Stimulated activated CD4-positive, alpha-beta T cell treated with anti-CD3 and anti-CD28 coated beads, Interleukin-4, amount 100 ng/mL, for 24 hours (primary cell): ENCODE measurements around the gene ACTRT2.
A peak's percentile ranks its signal among the peaks of the same experiment; 100 is the strongest.

Experiments
- DNase-seq: peaks from one replicate; pipeline ENCODE4 v3.0.0-alpha.2; 2020

ACTRT2 gene

DNA sequence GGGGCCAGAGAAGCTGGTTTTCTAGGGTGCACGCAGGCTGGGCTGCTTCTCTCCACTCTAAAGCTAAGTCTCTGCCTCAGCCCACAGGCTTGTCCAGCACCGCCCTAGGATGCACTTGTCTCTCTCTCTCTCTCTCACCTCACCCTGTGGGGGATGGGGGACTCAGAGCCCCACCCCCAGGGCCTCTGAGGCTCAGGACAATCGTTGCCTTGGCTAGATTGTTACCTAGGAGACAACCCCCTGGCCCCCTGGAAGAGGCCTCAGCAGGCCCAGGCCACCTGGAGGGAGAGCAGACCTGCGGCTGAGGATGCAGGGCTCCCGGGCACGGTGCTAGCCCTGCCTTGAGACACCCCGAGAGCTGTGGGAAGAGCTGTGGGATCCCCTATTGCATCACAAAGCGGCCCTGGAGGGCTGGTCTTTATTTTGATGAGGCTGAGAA lies at the start of gene ACTRT2:
Gene ACTRT2 (plus strand): TSS at position 235 of the 439 bp plus-strand sequence. CDS start 220 bp downstream, outside the sequence.
- no peak for DNase-seq

DNA sequence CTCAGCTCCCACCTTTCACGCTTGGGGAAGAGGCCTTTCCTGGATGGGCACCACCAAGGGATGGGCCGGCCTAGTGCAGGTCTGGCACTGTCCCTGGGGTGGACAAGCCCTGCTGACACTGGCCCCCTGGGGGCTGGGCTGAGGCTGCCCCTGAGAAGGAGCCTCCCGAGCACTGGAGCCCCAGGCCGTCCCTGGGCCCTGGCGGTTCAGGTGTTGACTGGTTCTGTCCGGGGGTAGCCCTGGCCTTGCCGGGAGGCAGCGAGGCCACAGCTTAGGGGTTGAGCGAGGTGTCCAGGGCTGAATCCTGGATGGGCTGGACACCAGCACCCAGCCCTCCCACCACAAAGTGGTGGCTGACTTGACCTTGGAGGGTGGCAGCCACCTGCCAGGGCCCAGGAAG lies 49.7 kb upstream of the ACTRT2 start:
- DNase-seq = no peak

DNA sequence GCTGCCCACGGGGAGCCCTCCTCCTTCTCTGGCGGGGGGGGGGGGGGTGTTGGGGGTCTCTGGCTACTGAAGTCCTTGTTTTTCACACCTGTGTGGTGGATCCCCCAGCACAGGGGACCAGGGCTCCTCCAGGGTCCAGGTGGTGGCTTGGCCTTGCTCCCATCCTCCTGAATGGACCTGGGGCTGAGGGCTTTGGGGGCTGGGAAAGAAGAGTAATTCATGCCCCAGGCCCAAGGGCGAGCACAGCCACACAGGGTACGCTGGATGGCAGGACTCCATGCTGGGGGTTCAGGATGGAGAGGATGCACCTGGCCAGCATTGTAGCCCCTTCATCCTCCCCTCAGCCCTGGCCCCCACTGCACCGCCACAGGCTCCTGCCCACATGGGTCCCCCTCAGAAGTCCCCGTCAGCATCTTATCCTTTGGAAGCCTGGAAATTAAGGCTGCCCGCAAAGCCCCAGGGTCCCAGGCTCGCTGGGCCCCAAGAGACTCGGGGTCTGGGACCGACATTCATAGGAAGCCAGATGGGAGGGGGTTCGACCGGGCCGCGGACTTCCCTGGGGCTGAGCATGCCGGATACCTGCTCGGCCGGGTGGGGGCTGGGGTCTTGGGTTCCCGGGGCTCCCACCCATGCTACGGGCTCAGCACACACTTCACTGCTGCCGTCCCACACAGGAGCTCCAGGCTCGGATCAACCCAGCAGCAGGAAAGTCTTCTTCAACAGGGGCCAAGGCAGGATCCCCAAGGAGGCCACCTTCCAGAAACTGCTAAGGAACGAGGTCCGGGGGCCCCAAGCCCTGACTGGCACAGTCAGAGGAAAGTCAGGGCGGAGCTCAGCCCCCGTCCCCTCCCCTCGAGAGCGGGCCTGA lies 49.0 kb upstream of the ACTRT2 start:
- DNase-seq = no peak

DNA sequence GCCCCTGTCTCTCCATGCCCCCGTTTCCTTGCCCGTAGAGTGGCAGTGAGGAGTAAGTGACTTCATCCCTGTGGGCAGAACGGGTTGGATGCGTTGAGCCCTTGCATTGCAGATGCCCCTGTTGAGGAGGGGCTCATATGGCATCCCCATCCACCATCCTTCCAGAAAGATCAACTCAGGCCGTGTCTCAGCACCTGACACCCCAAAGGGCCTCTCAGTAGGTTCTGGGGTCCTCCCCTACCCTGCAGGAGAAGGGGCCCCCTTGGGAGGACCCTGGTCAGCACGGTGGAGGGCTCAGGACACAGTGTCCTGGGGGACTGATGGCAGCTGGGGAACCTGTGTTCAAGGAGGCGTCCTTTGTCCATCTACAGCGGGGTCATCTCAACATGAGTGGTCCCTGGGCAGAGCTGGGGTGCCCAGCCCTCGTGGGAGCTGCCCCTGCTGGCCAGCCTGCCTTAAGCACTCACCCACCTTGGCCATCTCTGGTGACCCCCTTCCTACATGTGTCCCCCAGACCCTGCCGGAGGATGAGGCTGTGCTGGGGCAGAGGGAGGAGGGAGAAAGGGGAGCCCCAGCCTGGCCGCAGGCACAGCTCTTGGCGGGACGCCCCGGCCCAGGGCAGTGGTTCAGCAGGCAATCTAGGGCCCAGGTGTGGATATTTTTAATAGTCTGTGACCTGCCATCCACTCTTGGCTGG lies 48.2 kb upstream of the ACTRT2 start:
- DNase-seq = no peak

GRCh38 chr1:2973601-2974593 lies 47.4 kb upstream of the ACTRT2 start:
- DNase-seq = no peak

GRCh38 chr1:2974701-2975301 lies 46.5 kb upstream of the ACTRT2 start:
- peak; percentile 2 for DNase-seq

GRCh38 chr1:2975466-2976179 lies 45.6 kb upstream of the ACTRT2 start:
- peak; percentile 2 for DNase-seq

DNA sequence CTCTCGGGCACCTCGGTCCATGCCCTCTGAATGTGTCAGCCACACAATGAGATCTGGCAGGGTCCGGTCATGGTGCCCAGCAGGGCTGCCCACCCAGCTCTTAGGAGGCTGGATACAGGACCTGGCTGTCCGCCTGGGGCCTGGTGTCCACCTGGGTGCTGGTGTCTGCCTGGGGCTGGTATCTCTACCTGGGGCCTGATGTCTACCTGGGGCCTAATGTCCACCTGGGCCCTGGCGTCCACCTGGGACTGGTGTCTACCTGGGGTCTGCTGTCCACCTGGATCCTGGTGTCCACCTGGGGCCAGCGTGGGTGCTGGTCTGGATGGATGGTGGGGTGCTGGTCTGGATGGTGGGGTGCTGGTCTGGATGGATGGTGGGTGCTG lies 45.1 kb upstream of the ACTRT2 start:
- DNase-seq = peak; percentile 0

DNA sequence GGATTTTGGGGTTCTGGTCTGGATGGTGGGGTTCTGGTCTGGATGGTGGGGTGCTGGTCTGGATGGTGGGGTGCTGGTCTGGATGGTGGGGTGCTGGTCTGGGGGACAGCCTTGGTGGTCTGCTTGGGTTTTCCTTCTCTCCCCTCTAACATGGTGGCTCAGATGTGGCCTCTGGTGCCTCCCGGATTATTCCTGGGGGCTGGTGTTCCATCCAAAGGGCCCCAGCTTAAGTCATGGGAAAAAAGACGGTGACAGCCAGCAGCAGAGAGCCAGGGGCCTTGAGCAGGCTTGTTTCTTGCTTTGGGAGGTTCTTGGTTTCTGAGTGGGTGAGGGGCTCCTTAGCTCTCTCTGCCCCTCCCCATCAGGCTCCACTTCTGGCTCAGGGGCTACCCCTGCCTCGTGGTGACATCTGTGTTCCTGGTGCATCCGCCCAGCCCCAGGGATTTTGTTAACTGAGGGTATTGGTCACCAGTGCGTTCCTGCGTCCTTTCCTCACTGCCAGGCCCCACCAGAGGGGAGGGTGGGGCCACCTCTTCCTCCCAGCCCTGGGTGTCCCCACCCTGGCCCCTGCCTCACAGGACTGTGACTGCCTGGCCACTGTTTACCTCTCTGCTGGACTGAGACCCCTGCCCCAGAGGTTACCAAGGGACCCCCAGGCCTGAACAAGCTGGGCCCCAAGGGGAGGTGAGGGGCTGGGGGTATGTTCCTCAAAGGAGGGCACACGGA lies 43.2 kb upstream of the ACTRT2 start:
- no peak for DNase-seq

DNA sequence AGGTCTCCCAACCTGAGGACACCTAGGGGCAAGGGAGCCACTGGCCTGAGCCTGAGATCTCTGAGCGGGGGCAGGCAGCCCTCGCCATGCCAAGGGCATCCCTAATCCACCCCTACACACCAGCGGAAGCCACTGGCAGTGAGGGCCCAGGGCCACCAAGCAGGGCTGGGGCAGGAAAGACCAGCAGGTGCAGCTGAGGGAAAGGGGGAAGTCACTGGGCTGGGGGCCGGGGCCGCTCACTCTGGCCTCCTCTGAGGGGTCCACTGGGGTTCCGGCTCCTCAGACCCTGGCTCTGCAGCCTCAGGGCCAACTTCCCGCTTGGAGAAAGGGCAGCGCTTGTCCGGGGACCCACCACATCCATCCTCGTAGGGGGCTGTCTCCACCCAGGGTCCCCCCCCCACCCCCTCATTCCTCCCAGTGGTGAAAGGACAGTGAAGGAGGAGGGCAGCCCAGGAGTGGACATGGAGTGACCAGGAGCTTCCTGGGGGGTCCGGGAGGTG lies 42.5 kb upstream of the ACTRT2 start:
- DNase-seq = no peak

GRCh38 chr1:2979191-2980072 lies 41.8 kb upstream of the ACTRT2 start:
- no peak for DNase-seq

- DNase-seq = no peak
Measured at GRCh38 chr1:2980073-2980791, 41.0 kb upstream of the ACTRT2 start.

GRCh38 chr1:2980849-2981248 lies 40.4 kb upstream of the ACTRT2 start:
- DNase-seq = no peak

DNA sequence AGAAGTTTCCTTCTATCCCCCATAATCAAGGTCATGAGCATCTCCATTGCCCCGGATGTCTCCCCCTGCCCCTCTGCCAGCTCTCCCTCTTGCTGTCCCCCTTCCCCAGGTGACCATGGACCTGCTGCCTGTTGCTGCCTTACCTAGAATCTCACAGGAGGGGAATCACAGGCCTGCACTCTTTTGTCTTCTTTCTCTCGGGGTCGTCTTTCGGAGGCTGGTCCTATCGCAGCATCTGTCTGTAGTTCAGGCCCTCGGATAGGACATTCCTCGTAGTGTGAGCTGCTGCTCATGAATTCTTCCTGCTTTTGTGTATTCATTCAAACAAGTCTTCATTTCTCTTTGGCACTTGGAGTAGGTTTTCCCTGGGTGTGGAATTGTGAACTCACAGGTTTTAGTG lies 39.9 kb upstream of the ACTRT2 start:
- DNase-seq = no peak

DNA sequence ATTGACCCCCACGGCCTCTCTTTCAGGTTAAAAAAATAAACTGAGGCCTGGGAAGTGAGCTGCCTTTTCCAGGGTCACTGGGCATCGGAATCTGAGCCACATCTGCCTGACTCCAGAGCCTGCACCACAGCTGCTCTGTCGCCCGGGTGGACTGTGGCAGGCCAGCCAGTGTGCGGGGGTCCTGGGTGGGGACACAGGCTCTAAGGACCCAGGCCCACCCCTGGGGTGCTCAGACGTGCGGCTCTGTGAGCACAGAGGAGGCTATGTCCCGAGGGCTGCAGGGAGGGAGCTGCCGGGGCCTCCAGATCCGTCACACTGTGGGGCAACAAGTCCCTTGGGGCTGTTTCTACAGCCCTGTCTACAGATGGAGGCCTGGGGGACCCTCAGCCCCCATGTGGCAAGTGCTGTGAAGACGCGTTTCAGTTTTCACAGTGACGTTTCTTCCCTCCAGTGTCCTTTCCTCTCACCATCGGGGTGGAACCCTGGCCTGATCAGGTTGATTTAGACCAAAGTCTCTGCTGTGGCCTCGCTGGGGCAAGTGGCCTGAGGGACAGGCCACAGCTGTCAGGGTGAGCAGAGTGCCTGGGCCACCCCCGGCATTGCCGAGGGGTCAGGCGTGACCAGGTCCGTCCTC lies 39.2 kb upstream of the ACTRT2 start:
- DNase-seq = no peak

DNA sequence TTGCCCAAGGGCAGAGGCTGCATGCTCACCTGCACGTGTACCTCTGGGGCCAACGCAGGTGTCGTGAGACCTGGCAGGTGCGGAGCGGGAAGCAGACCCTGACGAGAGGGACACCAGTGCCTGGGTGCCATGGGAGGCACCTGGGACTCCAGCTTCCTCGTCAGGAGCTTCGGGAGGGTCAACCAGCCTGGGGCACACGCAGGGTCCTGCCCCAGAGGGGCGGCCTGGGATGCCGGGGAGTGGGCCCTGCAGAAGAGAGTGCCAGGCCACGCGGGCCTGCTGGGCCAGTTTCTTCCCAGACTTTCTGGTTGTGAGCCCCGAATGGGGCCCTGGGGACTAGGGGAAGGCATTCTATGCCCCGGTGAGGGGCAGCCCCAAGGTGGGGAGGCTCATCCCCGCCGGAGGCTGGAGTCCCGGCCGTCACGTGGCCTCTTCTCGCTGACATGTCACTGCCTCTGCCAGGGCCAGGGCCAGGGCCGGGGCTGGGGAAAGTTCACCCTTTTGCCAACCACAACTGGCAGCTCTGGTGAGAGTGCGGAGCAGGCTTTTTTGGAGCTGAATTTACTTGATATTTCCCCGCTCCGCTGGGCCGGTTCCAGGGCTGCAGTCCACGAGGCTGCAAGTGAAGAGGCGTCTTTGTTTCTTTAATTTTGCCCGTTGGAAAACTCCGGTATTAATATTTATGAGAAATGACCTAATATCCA lies 38.5 kb upstream of the ACTRT2 start:
- DNase-seq = no peak

DNA sequence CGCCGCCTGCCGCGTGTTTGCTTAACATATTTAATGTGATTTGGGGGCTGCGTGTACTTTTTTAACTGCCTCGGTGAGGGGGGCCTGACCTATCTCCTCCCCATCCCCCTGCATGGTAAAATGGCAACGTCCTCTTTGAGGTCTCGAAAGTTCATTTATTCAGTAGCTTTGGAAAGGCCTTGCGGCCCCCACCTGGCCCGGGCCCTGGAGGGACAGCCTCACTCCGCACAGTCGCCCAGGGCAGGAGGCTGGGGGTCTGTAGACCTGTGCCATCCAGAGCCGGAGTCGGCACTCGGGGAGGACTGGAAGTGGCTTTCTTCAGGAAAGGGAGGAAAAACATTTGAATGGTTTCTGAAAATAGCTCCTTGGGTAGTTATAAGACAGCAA lies 38.0 kb upstream of the ACTRT2 start:
- DNase-seq = no peak
